Testis (tissue), 2 donors: ENCODE data around the gene RILP.

ENCODE experiments used
- CTCF ChIP-seq, 3 experiments: fragments of 450-650 bp in 2 of 3; fragments of 200-600 bp in 1 of 3; sonication (generic) in 1 of 3; IDR thresholded peaks; one replicate each; pipeline ENCODE4 v1.5.1; 2016 to 2019; ENCODE audit warnings: antibody characterized with exemption in 3 of 3, mild to moderate bottlenecking in 2 of 3, moderate library complexity in 1 of 3
- POLR2A ChIP-seq: fragments of 450-650 bp; IDR thresholded peaks from one replicate; pipeline ENCODE4 v1.6.1; 2017; ENCODE audit warnings: antibody characterized with exemption, mild to moderate bottlenecking, moderate library complexity

GRCh38 chr17:1625581-1625980, 24.1 kb downstream of the RILP start:
- TF ChIP-seq CTCF (IDR thresholded peaks at IDR 0.05) (no peak), POLR2A (no peak)
